Progenitor cell of endocrine pancreas (in vitro differentiated cells): ENCODE measurements around the gene DEFB131B. TPM values are rescaled to one million over a fixed set of nuclear protein-coding genes. Genes with fewer than 3 reads are reported as not detected.
A peak's percentile ranks its signal among the peaks of the same experiment; 100 is the strongest.
"Not testable (repeated sequence)": the region's sequence is repeated elsewhere in the genome, so short reads cannot be mapped to it uniquely, and the experiment has no call there.

ENCODE experiments used
- DNase-seq: peaks from one replicate; pipeline ENCODE4 v3.0.0; 2021; ENCODE audit warnings: low spot score; ENCODE audit not compliant: unreplicated experiment
- H3K27ac Mint-ChIP-seq: 2 replicates; pipeline ENCODE4 v1.8.0; 2021; ENCODE audit warnings: mild to moderate bottlenecking, moderate library complexity, mixed read lengths
- H3K27me3 Mint-ChIP-seq: 2 replicates; pipeline ENCODE4 v1.8.0; 2021; ENCODE audit warnings: mixed read lengths
- H3K36me3 Mint-ChIP-seq: 2 replicates; pipeline ENCODE4 v1.8.0; 2022; ENCODE audit warnings: mixed read lengths; ENCODE audit not compliant: insufficient read depth
- H3K4me1 Mint-ChIP-seq: 2 replicates; pipeline ENCODE4 v1.8.0; 2021; ENCODE audit warnings: low read depth, mixed read lengths
- H3K4me3 Mint-ChIP-seq: 2 replicates; pipeline ENCODE4 v1.8.0; 2021; ENCODE audit warnings: low read depth, mild to moderate bottlenecking, moderate library complexity, mixed read lengths
- H3K9me3 Mint-ChIP-seq: 2 replicates; pipeline ENCODE4 v1.8.0; 2021; ENCODE audit warnings: low read depth, mixed read lengths
- total RNA-seq: library from RNA; stranded (reverse); gene quantifications from 2 replicates; pipeline ENCODE4 v1.2.1, GENCODE V29; 2021
- TF ChIP-seq, protein P1 (sequence below): fragments of 200-600 bp; sonication (generic); IDR thresholded peaks from one replicate; pipeline ENCODE4 v1.5.0; 2021; ENCODE audit warnings: antibody characterized with exemption, mild to moderate bottlenecking; ENCODE audit not compliant: unreplicated experiment

The DEFB131B gene
- total RNA-seq, 1 donor from 2014 or later = not detected

- not testable (repeated sequence) for H3K27ac Mint-ChIP-seq, H3K9me3 Mint-ChIP-seq, DNase-seq, H3K27me3 Mint-ChIP-seq, H3K4me3 Mint-ChIP-seq, H3K4me1 Mint-ChIP-seq, H3K36me3 Mint-ChIP-seq
- TF ChIP-seq, protein P1, sequence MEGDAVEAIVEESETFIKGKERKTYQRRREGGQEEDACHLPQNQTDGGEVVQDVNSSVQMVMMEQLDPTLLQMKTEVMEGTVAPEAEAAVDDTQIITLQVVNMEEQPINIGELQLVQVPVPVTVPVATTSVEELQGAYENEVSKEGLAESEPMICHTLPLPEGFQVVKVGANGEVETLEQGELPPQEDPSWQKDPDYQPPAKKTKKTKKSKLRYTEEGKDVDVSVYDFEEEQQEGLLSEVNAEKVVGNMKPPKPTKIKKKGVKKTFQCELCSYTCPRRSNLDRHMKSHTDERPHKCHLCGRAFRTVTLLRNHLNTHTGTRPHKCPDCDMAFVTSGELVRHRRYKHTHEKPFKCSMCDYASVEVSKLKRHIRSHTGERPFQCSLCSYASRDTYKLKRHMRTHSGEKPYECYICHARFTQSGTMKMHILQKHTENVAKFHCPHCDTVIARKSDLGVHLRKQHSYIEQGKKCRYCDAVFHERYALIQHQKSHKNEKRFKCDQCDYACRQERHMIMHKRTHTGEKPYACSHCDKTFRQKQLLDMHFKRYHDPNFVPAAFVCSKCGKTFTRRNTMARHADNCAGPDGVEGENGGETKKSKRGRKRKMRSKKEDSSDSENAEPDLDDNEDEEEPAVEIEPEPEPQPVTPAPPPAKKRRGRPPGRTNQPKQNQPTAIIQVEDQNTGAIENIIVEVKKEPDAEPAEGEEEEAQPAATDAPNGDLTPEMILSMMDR = peak; percentile 63
These were observed 14.2 kb upstream of the DEFB131B start for GRCh38 chr11:71863978-71864627.

GRCh38 chr11:71867209-71867608 lies 11.0 kb upstream of the DEFB131B start:
- DNase-seq, H3K9me3 Mint-ChIP-seq, H3K36me3 Mint-ChIP-seq: not testable (repeated sequence)

GRCh38 chr11:71869931-71870330 lies 8.3 kb upstream of the DEFB131B start:
- not testable (repeated sequence) for H3K9me3 Mint-ChIP-seq, H3K27ac Mint-ChIP-seq, DNase-seq, H3K36me3 Mint-ChIP-seq, H3K27me3 Mint-ChIP-seq, H3K4me1 Mint-ChIP-seq, H3K4me3 Mint-ChIP-seq

More at GRCh38 chr11:71867209-71867608, 11.0 kb upstream of the DEFB131B start:
- not testable (repeated sequence) for H3K4me1 Mint-ChIP-seq, H3K4me3 Mint-ChIP-seq, H3K27me3 Mint-ChIP-seq, H3K27ac Mint-ChIP-seq

GRCh38 chr11:71870661-71871060 lies 7.6 kb upstream of the DEFB131B start:
- H3K27ac Mint-ChIP-seq, H3K4me3 Mint-ChIP-seq, DNase-seq, H3K36me3 Mint-ChIP-seq, H3K9me3 Mint-ChIP-seq, H3K27me3 Mint-ChIP-seq, H3K4me1 Mint-ChIP-seq: not testable (repeated sequence)

- H3K9me3 Mint-ChIP-seq, H3K27me3 Mint-ChIP-seq, H3K4me1 Mint-ChIP-seq, H3K27ac Mint-ChIP-seq, H3K36me3 Mint-ChIP-seq, DNase-seq, H3K4me3 Mint-ChIP-seq: not testable (repeated sequence)
These were observed 2.0 kb upstream of the DEFB131B start for GRCh38 chr11:71876262-71876661.

- not testable (repeated sequence) for H3K27ac Mint-ChIP-seq, H3K9me3 Mint-ChIP-seq, H3K4me3 Mint-ChIP-seq, DNase-seq, H3K27me3 Mint-ChIP-seq
- Mint-ChIP-seq H3K36me3 (peaks cover 12% of the 10 kb centered on the region), H3K4me1 (peaks cover 10% of the 10 kb centered on the region)
These were observed 7.6 kb downstream of the DEFB131B start for GRCh38 chr11:71885806-71886205.

- not testable (repeated sequence) for DNase-seq, H3K4me3 Mint-ChIP-seq, H3K27me3 Mint-ChIP-seq
- H3K36me3 Mint-ChIP-seq = peaks cover 12% of the 10 kb centered on the region
- peaks cover 10% of the 10 kb centered on the region for H3K4me1 Mint-ChIP-seq
- H3K27ac Mint-ChIP-seq = peak overlapping the region; percentile 73
- H3K9me3 Mint-ChIP-seq = peaks cover 12% of the 10 kb centered on the region
These were observed 10.2 kb downstream of the DEFB131B start for GRCh38 chr11:71888335-71889010.

GRCh38 chr11:71889181-71889872 lies 11.1 kb downstream of the DEFB131B start:
- peaks cover 16% of the 10 kb centered on the region for H3K36me3 Mint-ChIP-seq
- H3K4me3 Mint-ChIP-seq, H3K27ac Mint-ChIP-seq, H3K27me3 Mint-ChIP-seq, DNase-seq: not testable (repeated sequence)
- peaks cover 12% of the 10 kb centered on the region for H3K9me3 Mint-ChIP-seq
- peaks cover 10% of the 10 kb centered on the region for H3K4me1 Mint-ChIP-seq
